K562 (cell line): ENCODE measurements around the gene TNNI2. TPM values are rescaled to one million over a fixed set of nuclear protein-coding genes. Genes with fewer than 3 reads are reported as not detected.

ENCODE experiments used
- ATAC-seq: fragments of 200-7000 bp; cut with Tn5 transposase; 3 replicates; pipeline ENCODE4 v1.9.1; 2020; ENCODE audit warnings: moderate library complexity
- BruUV-seq: library from RNA; stranded (reverse); fragments of 400-500 nt; replicated peaks from 2 replicates; lab custom pipeline; 2021; lab: Mats Ljungman, UMichigan
- CTCF ChIA-PET: fragments of 300-600 bp; formaldehyde crosslinking; extraction: SDS; loops from one replicate; lab custom pipeline; 2021; ENCODE audit warnings: low intra/inter-chr PET ratio; lab: Yijun Ruan, JAX
- POLR2A ChIA-PET: fragments of 300-600, 350-650 bp; sonication (Branson Sonifier 250); formaldehyde crosslinking; extraction: SDS; loops from one replicate; lab custom pipeline; 2021; ENCODE audit warnings: antibody characterized with exemption, inconsistent platforms; lab: Yijun Ruan, JAX
- DNase-seq, 4 experiments: peaks; one replicate each; pipeline versions ENCODE4 v3.0.0 to v3.0.0-alpha.2; 2011 to 2018; ENCODE audit warnings: low spot score in 3 of 4, mixed read lengths in 3 of 4; ENCODE audit errors: extremely low read depth in 1 of 4
- FAIRE-seq: peaks from 2 replicates; lab custom pipeline; 2011; peaks lifted over from hg19 to GRCh38; lab: Jason Lieb, UNC
- H2AFZ ChIP-seq: 2 replicates; pipeline ENCODE4 v1.6.0; 2011; ENCODE audit warnings: low read depth, low read length, control low read depth, inconsistent platforms
- H3K27ac ChIP-seq: fragments of 200-600 bp; 3 replicates; pipeline ENCODE4 v1.8.0; 2011; ENCODE audit warnings: low read depth, mild to moderate bottlenecking, control low read depth, inconsistent platforms, low read length, moderate library complexity, mixed read lengths; ENCODE audit errors: extremely low read depth
- H3K27me3 ChIP-seq, 2 experiments: fragments of 300-600 bp in 1 of 2; 2 replicates in 1 of 2; 3 replicates in 1 of 2; pipeline versions ENCODE4 v1.6.0 to v1.8.0; 2011; ENCODE audit warnings: inconsistent platforms in 2 of 2, low read length in 2 of 2, mild to moderate bottlenecking in 1 of 2, mixed read lengths in 1 of 2, moderate library complexity in 1 of 2; ENCODE audit not compliant: control insufficient read depth in 2 of 2, insufficient read depth in 2 of 2
- H3K36me3 ChIP-seq: fragments of 300-600 bp; 3 replicates; pipeline ENCODE4 v1.8.0; 2011; ENCODE audit warnings: mild to moderate bottlenecking, low read length, inconsistent platforms; ENCODE audit not compliant: control insufficient read depth, insufficient read depth
- H3K4me1 ChIP-seq, 2 experiments: fragments of 200-600 bp in 1 of 2; replicated peaks in 1 of 2; 2 replicates in 1 of 2; 3 replicates in 1 of 2; pipeline versions ENCODE4 v1.5.1 to v1.8.0; 2011; ENCODE audit warnings: inconsistent platforms in 2 of 2, low read length in 2 of 2, mild to moderate bottlenecking in 1 of 2, mixed read lengths in 1 of 2, moderate library complexity in 1 of 2; ENCODE audit not compliant: control insufficient read depth in 2 of 2, insufficient read depth in 2 of 2
- H3K4me2 ChIP-seq: 2 replicates; pipeline ENCODE4 v1.6.1; 2011; ENCODE audit warnings: low read length, control low read depth, inconsistent platforms, mixed read lengths; ENCODE audit not compliant: insufficient read depth
- H3K4me3 ChIP-seq: fragments of 200-600 bp; sonication (generic), shearing (Covaris generic); 2 replicates; pipeline ENCODE4 v1.5.1; 2016; ENCODE audit warnings: control low read depth, inconsistent platforms
- H3K79me2 ChIP-seq: fragments of 200-600 bp; 3 replicates; pipeline ENCODE4 v1.8.0; 2011; ENCODE audit warnings: low read length, inconsistent platforms; ENCODE audit not compliant: control insufficient read depth, insufficient read depth
- H3K9ac ChIP-seq, 2 experiments: 2 replicates each; pipeline versions ENCODE4 v1.6.0 to v1.6.1; 2011; ENCODE audit warnings: low read depth in 2 of 2, low read length in 2 of 2, control low read depth in 1 of 2, inconsistent platforms in 1 of 2, mild to moderate bottlenecking in 1 of 2, mixed read lengths in 1 of 2; ENCODE audit not compliant: insufficient read depth in 1 of 2
- H3K9me1 ChIP-seq: one replicate; pipeline ENCODE4 v1.6.0; 2011; ENCODE audit warnings: inconsistent platforms, mild to moderate bottlenecking, low read length, moderate library complexity; ENCODE audit not compliant: control insufficient read depth, insufficient read depth
- H3K9me3 ChIP-seq: replicated peaks from 2 replicates; pipeline ENCODE4 v1.5.1; 2011; ENCODE audit warnings: low read depth, low read length, inconsistent platforms; ENCODE audit not compliant: control insufficient read depth, insufficient read depth
- H4K20me1 ChIP-seq: replicated peaks from 2 replicates; pipeline ENCODE4 v1.6.1; 2011; ENCODE audit warnings: low read length, inconsistent platforms, mixed read lengths; ENCODE audit not compliant: control insufficient read depth, insufficient read depth
- ATF7 ChIP-seq: fragments of 450-650 bp; IDR thresholded peaks from 2 replicates; pipeline ENCODE4 v1.7.1; 2014; ENCODE audit warnings: mild to moderate bottlenecking, moderate library complexity
- CBX2 ChIP-seq: fragments of 200-600 bp; sonication (generic); IDR thresholded peaks from one replicate; pipeline ENCODE4 v1.6.1; 2012; ENCODE audit warnings: mild to moderate bottlenecking, low read length, inconsistent platforms; ENCODE audit not compliant: insufficient read depth, poor library complexity, severe bottlenecking
- EP400 ChIP-seq: fragments of 450-650 bp; IDR thresholded peaks from 2 replicates; pipeline ENCODE4 v1.6.1; 2017; ENCODE audit warnings: antibody characterized with exemption, mild to moderate bottlenecking, moderate library complexity
- EZH2 ChIP-seq: IDR thresholded peaks from 2 replicates; pipeline ENCODE4 v1.6.1; 2012; ENCODE audit warnings: low read depth, mild to moderate bottlenecking, inconsistent platforms, low read length, borderline replicate concordance
- NCOA2 ChIP-seq, 2 experiments: fragments of 450-650 bp; IDR thresholded peaks; 2 replicates each; pipeline ENCODE4 v1.6.1; 2018; ENCODE audit warnings: mild to moderate bottlenecking in 2 of 2, moderate library complexity in 1 of 2; ENCODE audit not compliant: partially characterized antibody in 2 of 2
- TAL1 ChIP-seq: fragments of 450-650 bp; IDR thresholded peaks from 2 replicates; pipeline ENCODE4 v1.6.1; 2016; ENCODE audit warnings: mild to moderate bottlenecking
- TEAD2 ChIP-seq: fragments of 450-650 bp; IDR thresholded peaks from 2 replicates; pipeline ENCODE4 v1.6.1; 2016; ENCODE audit warnings: missing genetic modification characterization, control low read depth, missing compliant biosample characterization
- TOE1 ChIP-seq, 2 experiments: fragments of 450-650 bp in 1 of 2; sonication (generic) in 1 of 2; formaldehyde crosslinking in 1 of 2; IDR thresholded peaks; 2 replicates each; pipeline versions ENCODE4 v1.7.1 to v1.8.0; 2016 to 2022; ENCODE audit warnings: borderline replicate concordance in 2 of 2, mild to moderate bottlenecking in 2 of 2, antibody characterized with exemption in 1 of 2, inconsistent platforms in 1 of 2, low read depth in 1 of 2, missing genetic modification reagents in 1 of 2, moderate library complexity in 1 of 2
- ZNF253 ChIP-seq: fragments of 250-450 bp; sonication (Bioruptor Pico); conservative IDR thresholded peaks from 2 replicates; pipeline ENCODE4 v1.6.1; 2021; ENCODE audit warnings: mild to moderate bottlenecking
- WGBS: fragments of 100-300 bp; shearing (Covaris generic); methylation state at CpG from one replicate; pipeline ENCODE4 v1.1.6; 2016; ENCODE audit warnings: low coverage, mixed read lengths; ENCODE audit not compliant: insufficient coverage; ENCODE audit errors: missing lambda C conversion rate; 5-methylcytosine and 5-hydroxymethylcytosine counted together
- in situ Hi-C: fragments of 300-500 bp; cut with MboI; formaldehyde crosslinking; loops from 4 replicates; pipeline ENCODE4 v1.15.0; 2018; ENCODE audit warnings: inconsistent platforms, mixed read lengths
- intact Hi-C: fragments of 100-400 bp; cut with micrococcal nuclease; formaldehyde crosslinking; loops from 2 replicates; pipeline ENCODE4 v1.14.2; 2022
- polyA plus RNA-seq, 8 experiments: library from polyadenylated mRNA; depleted of rRNA in 4 of 8; stranded (reverse) in 5 of 8; unstranded in 3 of 8; fragments of >200 nt; fragmentation: Nextera tagmentation in 2 of 8; fragmentation: Illumina TruSeq in 1 of 8; extraction: Ambion mirVana in 2 of 8; extraction: Trizol in 1 of 8; gene quantifications; 2 replicates each; pipeline versions ENCODE4 v1.2.1 to v1.2.3, GENCODE V29; 2011 to 2014; ENCODE audit warnings: inconsistent platforms in 1 of 8, missing spikeins in 1 of 8
- total RNA-seq, 7 experiments: library from RNA; depleted of rRNA in 6 of 7; stranded (reverse); fragments of >200 nt in 6 of 7; fragmentation: Illumina TruSeq in 2 of 7; extraction: Trizol in 2 of 7; gene quantifications; 2 replicates each; pipeline versions ENCODE4 v1.2.1 to v1.2.3, GENCODE V29; 2011 to 2021; ENCODE audit warnings: low replicate concordance in 1 of 7
- TF ChIP-seq, protein P1 (sequence below), 3 experiments: IDR thresholded peaks in 2 of 3; conservative IDR thresholded peaks in 1 of 3; 2 replicates each; pipeline ENCODE4 v1.5.1; 2011 to 2012; ENCODE audit warnings: low read length in 3 of 3, mild to moderate bottlenecking in 3 of 3, control low read depth in 2 of 3, improper control_type of control experiment in 1 of 3, inconsistent platforms in 1 of 3, low read depth in 1 of 3, mixed read lengths in 1 of 3, moderate library complexity in 1 of 3; ENCODE audit not compliant: insufficient read depth in 2 of 3

TNNI2 gene
- total and polyA plus RNA-seq, 9 of the 15 experiments (the other 6 are each of a cell fraction or from before 2014, with no cell fraction given) = not detected

DNA sequence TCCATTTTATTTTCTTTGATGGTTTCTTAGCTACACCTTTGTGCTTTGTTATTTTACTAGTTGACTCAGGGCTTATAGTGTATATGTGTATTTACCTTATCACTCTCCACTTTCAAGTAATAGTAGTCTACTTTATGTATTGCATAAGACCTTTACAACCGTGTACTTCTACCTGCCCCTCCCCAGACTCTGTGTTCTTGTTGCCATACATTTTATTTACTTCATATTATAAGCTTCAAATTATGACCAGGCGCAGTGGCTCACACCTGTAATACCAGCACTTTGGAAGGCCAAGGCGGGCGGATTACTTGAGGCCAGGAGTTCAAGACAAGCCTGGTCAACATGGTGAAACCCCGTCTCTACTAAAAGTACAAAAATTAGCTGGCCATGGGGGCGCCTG lies 46.9 kb upstream of the TNNI2 start:
- no peaks in the 10 kb centered on the region; the same call in 1 of the 2 replicates for H4K20me1 ChIP-seq
- no peaks in the 10 kb centered on the region for H3K9me3 ChIP-seq
- ChIA-PET CTCF (no interaction called here), POLR2A (interaction anchor here (0.7 kb wide), 1 partner anchor 11 kb away, joined by 4 read pairs; no protein-coding TSS in a partner anchor)
- intact Hi-C loops (no loop called here), in situ Hi-C loops (no loop called here)
- H3K4me3 ChIP-seq = no peak overlapping the region
- H3K9me1 ChIP-seq = no peaks in the 10 kb centered on the region
- no TSS peak for BruUV-seq
- ATAC-seq (no peak), FAIRE-seq (no peak), DNase-seq (no peak)
- H3K4me1 ChIP-seq = no peaks in the 10 kb centered on the region
- H2AFZ ChIP-seq = no peak overlapping the region
- H3K27me3 ChIP-seq = peaks cover 31 to 49% of the 10 kb centered on the region in 2 experiments
- no peaks in the 10 kb centered on the region for H3K79me2 ChIP-seq
- no peaks in the 10 kb centered on the region for H3K36me3 ChIP-seq
- peak; percentile 11 for TF ChIP-seq CBX2
- no peak for TF ChIP-seq ATF7
- H3K27ac ChIP-seq = no peak overlapping the region
- no peak overlapping the region for H3K4me2 ChIP-seq
- no peak overlapping the region for H3K9ac ChIP-seq
- WGBS = 3% methylated on average over 6 of the region's 6 CpGs

DNA sequence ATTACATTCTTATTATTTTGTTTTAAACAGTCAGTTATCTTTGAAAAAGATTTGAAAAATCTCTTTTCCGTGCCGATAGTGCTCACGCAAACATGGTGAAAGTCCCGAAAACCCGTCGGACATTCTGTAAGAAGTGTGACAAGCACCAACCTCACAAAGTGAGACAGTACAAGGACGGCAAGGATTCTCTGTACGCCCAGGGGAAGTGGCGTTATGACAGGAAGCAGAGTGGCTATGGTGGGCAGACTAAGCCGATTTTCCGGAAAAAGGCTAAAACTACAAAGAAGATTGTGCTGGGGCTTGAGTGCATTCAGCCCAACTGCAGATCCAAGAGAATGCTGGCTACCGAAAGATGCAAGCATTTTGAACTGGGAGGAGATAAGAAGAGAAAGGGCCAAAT lies 46.3 kb upstream of the TNNI2 start:
- DNase-seq = no peak
- H3K9ac ChIP-seq = no peak overlapping the region
- ATAC-seq = no peak

More for the DNA sequence above, 46.3 kb upstream of the TNNI2 start:
- H3K9me1 ChIP-seq = no peaks in the 10 kb centered on the region
- peaks cover 33 to 50% of the 10 kb centered on the region in 2 experiments for H3K27me3 ChIP-seq
- CTCF ChIA-PET = interaction anchor here (0.7 kb wide), 1 partner anchor 514 kb away, joined by 6 read pairs; no protein-coding TSS in a partner anchor
- no peaks in the 10 kb centered on the region for H3K4me1 ChIP-seq
- no peak overlapping the region for H3K4me3 ChIP-seq
- BruUV-seq = no TSS peak
- H2AFZ ChIP-seq = no peak overlapping the region
- H3K27ac ChIP-seq = no peak overlapping the region
- H3K9me3 ChIP-seq = no peaks in the 10 kb centered on the region
- no peaks in the 10 kb centered on the region for H3K36me3 ChIP-seq
- POLR2A ChIA-PET = interaction anchor here (0.7 kb wide), 1 partner anchor 12 kb away, joined by 4 read pairs; no protein-coding TSS in a partner anchor
- TF ChIP-seq EP400 (no peak), TOE1 (IDR thresholded peaks at IDR 0.05; ENCODE audit: borderline replicate concordance) (no peak), TOE1 (CRISPR knock-in tag; IDR thresholded peaks at IDR 0.05; ENCODE audit: borderline replicate concordance, low read depth) (no peak), EZH2 (0 out of 2 replicates have a peak, but pooled peaks have one; percentile 79), ZNF253 (CRISPR knock-in tag) (no peak), TAL1 (no peak), NCOA2 (IDR thresholded peaks at IDR 0.05; ENCODE audit: partially characterized antibody in 2 of 2) (no peak), TEAD2 (tag) (no peak)
- TF ChIP-seq, protein P1, sequence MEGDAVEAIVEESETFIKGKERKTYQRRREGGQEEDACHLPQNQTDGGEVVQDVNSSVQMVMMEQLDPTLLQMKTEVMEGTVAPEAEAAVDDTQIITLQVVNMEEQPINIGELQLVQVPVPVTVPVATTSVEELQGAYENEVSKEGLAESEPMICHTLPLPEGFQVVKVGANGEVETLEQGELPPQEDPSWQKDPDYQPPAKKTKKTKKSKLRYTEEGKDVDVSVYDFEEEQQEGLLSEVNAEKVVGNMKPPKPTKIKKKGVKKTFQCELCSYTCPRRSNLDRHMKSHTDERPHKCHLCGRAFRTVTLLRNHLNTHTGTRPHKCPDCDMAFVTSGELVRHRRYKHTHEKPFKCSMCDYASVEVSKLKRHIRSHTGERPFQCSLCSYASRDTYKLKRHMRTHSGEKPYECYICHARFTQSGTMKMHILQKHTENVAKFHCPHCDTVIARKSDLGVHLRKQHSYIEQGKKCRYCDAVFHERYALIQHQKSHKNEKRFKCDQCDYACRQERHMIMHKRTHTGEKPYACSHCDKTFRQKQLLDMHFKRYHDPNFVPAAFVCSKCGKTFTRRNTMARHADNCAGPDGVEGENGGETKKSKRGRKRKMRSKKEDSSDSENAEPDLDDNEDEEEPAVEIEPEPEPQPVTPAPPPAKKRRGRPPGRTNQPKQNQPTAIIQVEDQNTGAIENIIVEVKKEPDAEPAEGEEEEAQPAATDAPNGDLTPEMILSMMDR (IDR thresholded peaks at IDR 0.05 in 2 of 3, conservative IDR thresholded peaks at IDR 0.05 in 1 of 3; ENCODE audit: insufficient read depth in 2 of 3, low read depth in 1 of 3, low read length in 3 of 3) = no peak
- in situ Hi-C loops (no loop called here), intact Hi-C loops (no loop called here)
- 16% methylated on average over 12 of the region's 12 CpGs for WGBS
- no peaks in the 10 kb centered on the region for H3K79me2 ChIP-seq
- no peaks in the 10 kb centered on the region; the same call in 1 of the 2 replicates for H4K20me1 ChIP-seq
- no peak overlapping the region for H3K4me2 ChIP-seq
- no peak for FAIRE-seq
